Left ventricle myocardium superior (tissue), 1 donor: Measurements from ENCODE around the gene NKX2-8. TPM values are rescaled to one million over a fixed set of nuclear protein-coding genes. Genes with fewer than 3 reads are reported as not detected.

Source experiments
- ATAC-seq: fragments of 200-7000 bp; cut with Tn5 transposase; one replicate; pipeline ENCODE4 v1.9.1; 2020; ENCODE audit warnings: mild to moderate bottlenecking, moderate library complexity
- DNase-seq: peaks from one replicate; pipeline ENCODE4 v3.0.0-alpha.2; 2020
- intact Hi-C: fragments of 100-400 bp; cut with micrococcal nuclease; formaldehyde crosslinking; loops from one replicate; pipeline ENCODE4 v1.11.0; 2022
- long read RNA-seq: library from polyadenylated mRNA; unstranded; transcript quantifications from one replicate; pipeline ENCODE4 v2.0.0, GENCODE V29; 2021
- total RNA-seq: library from RNA; stranded (reverse); fragmentation: NEBNext Ultra II Directional; extraction: Animal tissue kit (Norgen Biotek cat#: 25700); gene quantifications from one replicate; pipeline ENCODE4 v1.2.1, GENCODE V29; 2021
- donor health status: DM: no; HTN: yes; CAD: no; lungs with severe emphysema.

NKX2-8 gene
- not detected for total RNA-seq
- long read RNA-seq, result 0 reads

DNA sequence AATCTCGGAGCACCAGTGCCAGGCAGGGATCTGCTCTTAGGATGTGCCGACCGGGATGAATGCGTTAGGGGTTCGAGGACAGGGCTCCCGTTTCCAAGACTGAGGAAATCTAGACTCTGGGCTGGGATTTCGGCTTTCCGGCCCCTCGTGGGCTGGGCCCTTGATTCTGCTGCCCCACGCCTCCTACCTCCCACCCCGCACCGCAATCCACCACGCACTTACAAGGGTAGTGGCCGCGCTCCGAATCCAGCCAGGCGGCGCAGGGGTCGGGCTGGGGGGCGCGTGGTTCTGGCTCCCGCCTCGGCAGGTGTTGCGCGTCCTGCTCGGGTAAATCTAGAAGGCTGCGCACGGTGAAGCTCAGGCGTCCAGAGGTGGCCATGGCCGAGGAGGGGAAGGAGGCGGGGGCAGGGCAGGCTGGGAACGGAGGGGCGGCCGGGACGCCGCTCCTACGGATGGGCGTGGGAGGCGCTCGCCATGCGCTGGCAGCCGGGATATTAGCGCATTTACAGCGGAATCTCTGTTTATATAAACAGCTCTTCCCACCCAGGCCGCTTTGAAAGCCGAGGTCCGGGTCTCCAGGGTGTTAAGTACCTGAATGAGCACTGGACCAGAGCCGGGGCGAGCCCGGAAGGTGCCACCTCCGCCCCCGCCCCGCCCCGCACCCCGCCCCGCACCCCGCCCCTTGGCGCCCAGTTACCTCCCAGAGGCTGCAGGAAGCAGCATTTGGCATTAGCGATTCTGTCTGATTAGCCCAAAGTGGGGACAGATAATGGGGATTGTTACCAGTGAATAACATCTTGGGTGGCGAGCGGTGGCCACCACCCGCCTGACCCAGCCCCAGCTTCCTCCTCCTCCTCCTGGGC is at the start of gene NKX2-8:
NKX2-8 (minus strand) TSS at position 604 of the 863 bp plus-strand sequence; CDS start at position 379, 225 bp downstream.
- intact Hi-C loops, result no loop called here
- no peak for DNase-seq
- ATAC-seq, result no peak

DNA sequence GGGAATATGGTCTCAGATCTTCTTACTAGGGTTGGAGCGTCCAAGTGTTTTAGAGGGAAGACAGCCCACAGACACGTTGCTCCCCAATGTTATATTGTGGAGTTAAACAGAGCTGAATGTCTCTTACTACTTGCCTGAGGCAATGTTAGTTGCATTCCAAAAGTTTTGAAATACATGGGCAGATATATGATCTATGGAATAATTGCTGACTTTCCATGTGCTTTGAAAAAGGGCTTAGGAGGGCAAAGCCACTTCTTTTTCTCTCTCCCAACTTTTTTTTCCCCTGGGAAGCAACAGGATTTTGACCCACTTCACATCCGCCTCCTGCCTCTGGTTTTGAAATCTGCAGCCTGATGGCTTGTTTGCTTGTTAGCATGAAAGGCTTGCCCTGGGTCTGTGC is 45.6 kb upstream of the NKX2-8 start:
- DNase-seq (no peak), ATAC-seq (no peak)
- intact Hi-C loops, result no loop called here

DNA sequence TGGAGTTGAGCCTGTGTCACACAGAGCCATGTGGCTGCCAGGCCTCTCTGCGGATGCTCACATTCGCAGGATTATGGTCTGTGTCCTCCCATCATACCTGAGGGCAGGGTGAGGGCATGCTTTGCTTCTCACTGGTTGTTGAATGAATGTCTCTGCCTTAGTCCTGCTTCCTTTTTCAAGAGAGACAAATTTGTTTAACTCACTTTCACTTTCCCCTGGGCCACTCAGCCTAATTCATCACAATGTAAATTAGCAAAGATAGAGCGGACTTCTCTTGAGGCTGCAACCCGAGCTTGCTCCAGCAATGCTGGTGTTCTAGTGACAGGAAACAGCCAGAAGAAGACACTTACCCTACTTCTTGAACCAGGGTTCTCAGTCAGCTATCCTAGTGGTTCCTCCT is 43.7 kb upstream of the NKX2-8 start:
- no peak for DNase-seq
- ATAC-seq, result no peak
- intact Hi-C loops, result no loop called here

DNA sequence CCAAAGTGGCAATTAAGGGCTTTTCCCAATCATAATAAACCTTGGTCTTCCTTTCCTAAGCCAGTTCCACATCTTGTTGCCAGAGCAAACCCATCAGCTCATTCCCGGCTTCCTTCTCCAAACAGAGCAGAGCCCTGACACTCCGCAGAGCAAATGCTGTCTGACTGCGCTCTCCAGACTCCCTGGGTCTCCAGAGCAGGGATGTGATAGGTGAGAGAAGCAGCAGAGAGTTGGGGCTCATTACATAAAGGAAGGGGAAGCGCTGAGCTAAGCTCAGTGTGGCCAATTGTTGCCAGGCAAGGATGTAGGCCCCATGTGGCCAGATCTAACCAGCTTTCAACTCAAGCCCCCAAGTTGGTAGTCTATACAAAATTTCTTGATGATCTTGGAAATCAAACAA is 43.0 kb upstream of the NKX2-8 start:
- intact Hi-C loops, result no loop called here

DNA sequence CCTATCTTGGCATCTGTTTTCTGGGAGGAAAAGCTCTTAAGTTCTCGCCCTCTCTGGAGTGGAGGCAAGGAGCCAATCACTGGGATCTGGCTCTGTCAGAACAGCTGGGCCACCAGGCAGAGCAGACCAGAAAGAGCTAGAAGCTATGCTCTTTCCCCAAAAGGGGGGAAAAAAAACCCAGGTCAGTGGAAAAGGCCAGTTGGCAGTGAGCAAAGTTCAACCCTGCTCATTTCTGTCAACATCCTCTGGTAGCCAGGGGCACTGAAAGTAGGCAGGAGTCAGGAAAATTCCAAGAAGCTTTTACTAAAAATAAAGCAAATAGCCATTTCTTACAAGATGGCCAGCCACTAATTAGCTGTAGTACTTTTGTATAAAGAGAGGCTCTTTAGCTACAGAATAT is 42.6 kb upstream of the NKX2-8 start:
- intact Hi-C loops, result no loop called here
- ATAC-seq, result no peak
- no peak for DNase-seq

More for the DNA sequence above, 43.0 kb upstream of the NKX2-8 start:
- DNase-seq, result no peak
- ATAC-seq, result no peak

DNA sequence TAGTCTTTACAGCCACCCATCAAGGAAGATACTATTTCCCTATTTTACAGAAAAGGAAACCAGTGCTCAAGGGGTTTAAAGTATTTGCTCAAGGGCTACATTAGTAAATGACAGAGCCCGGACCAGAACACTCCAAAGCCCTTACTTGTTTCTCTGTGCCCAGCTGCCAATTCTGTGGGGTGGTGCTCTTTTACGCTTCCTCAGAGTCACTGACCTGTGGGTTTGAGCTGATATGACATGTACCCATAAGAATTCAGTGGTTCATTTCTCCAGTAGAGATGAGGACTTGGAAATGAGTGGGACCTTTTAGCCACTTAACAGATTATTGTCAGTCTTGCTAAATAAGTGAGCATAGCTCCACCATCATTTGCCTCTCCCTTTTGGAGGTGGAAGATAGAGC is 37.4 kb upstream of the NKX2-8 start:
- intact Hi-C loops, result no loop called here
- ATAC-seq, result no peak

DNA sequence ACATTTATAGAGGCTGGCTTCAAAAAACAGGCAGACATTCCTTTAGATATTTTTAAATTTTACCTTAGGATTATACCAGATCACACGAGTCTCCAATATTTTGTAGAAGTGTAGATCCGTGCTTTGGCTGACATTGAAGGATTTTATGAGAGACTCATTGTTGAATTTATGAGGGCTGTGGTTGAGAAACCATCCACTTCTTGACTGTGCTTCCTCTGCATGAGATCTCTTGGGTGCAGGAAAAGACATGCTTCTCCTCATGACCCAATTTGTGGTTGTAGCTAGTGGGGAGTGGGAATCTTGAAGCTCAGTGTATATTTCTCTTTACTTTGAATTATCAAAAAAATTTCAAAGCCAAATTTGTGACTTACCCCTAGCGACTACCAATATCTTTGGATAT is 36.7 kb upstream of the NKX2-8 start:
- DNase-seq, result no peak
- intact Hi-C loops, result no loop called here
- ATAC-seq, result no peak

More for the DNA sequence above, 37.4 kb upstream of the NKX2-8 start:
- DNase-seq, result no peak

DNA sequence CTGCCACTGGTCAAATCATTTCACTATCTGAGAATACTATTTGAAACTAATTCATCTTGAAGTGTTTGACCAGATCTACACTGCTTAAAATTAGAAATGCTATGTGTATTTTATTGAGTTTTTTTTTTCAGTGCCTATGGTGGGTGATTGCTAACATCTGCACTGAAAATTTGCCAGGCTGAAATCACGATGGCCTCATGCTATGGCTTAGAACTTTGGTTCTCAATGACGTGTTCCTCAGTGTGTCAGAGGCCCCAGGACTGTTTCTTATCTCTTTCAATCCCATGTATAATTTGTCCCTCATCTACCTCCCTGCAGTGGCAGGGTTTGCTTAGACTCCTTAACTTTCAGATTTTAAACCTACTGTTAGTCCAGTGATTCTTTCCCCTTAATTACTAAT is 36.2 kb upstream of the NKX2-8 start:
- ATAC-seq (no peak), DNase-seq (no peak)
- intact Hi-C loops, result no loop called here

DNA sequence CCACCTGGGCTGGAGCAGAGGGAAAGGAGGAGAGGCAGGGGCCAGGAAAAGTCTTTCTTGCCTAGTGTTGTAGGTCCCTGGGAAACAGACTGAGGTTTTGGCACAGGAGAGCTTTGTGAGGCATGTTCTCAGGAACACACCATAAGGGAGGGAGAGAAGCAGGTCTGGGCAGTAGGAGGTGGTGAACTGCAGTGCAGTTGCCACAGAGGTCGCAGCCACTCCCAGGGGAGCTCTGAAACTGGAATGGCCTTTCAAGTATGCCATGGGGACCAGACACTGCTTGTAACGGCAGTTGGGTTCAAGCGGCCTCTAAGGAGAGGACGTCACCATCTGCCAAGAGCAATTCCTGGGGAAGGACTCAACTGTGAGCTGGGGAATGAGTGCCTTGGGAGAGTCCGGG is 35.4 kb upstream of the NKX2-8 start:
- ATAC-seq (no peak), DNase-seq (no peak)
- intact Hi-C loops, result no loop called here

DNA sequence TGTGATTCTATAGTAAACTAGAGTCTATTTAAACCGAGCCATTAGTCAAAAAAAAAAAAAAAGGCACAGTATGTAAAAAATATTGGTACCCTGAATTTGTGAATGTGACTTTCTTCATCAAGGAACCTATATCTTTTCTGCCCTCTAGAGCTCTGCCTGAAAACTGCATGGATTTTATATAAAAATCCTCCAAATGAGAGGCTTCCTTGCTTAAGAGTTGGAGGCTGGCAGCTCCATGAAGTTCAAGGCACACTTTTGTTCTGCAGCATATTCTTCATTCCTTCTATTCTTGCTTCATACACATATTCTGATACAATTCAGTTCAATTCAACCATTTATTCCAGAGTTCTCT is 23.1 kb upstream of the NKX2-8 start:
- no peak for ATAC-seq
- DNase-seq, result no peak
- intact Hi-C loops, result no loop called here

DNA sequence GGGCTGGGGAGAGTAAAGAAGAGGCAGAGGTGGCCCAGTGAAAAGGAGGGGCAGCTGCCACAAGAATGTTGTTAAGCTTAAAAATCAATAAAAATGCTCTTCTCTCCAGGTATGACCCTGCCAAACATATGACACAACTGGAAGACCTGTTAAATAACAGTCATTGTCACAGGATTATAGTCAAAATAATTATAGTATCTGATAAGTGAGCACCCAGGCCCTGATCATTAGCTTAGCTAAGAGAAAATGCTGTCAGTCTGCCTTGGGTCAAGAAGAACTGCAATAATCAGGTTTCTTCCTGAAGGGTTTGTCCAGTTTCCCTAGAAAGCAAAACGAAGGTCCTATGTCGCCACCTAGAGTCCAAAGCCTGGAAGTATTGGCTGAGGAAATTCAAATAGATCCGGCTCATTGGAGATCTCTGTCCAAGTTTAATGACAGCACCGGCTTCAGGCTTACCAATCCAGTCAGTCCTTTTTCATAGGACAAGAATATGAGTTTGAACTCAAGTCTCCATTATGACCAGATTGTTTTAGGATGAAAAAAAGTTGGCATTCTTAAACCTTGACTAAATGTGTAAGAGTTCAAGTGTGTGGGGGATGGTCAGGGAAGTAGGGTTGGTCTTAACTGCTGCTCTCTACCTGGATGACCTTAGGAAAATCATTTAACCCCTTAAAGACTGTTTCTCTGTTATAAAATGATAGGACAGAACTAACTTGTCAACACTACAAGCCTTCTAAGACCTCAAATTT is 22.5 kb upstream of the NKX2-8 start:
- ATAC-seq (peak; percentile 30), DNase-seq (no peak)
- intact Hi-C loops, result no loop called here

DNA sequence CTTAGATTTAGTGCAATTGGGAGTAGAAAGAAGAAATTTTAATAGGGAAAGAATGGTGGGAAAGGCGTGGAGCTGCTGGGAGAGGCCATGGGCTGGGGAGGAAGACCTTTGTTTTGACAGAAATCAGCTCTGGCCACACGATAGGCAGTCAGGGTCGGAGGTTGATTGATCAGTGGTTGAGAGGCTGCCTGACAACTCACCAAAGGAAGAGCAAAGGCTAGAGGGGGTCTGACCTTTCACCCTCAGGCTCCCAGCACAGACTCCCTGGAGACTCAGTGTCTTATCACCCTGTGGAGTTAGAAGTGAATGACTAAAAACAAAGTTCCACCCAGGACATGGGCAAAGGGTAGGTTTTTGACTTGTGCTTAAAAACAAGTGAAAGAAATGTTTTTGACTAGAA is 18.0 kb upstream of the NKX2-8 start:
- DNase-seq, result no peak
- intact Hi-C loops, result no loop called here
- no peak for ATAC-seq

DNA sequence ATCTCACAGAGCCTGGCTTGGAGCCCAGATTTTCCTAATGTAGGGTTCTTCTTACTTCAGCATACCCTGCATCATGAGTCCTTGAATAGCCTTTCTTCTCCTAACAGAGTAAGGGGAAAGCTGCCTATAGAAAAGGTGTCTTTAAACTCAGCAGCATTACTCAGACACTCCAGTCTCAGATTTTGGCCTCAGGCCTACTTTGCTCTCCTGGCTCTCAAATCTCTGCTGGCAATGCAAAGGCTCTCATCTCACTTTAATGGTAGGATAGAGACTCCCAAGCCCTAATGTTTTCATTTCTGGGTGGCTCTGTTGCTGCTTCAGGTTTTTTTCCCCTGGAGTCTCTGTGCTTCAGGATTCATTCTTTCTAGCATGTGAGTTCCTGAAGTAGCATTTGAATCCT is 9.1 kb upstream of the NKX2-8 start:
- DNase-seq (no peak), ATAC-seq (no peak)
- intact Hi-C loops, result no loop called here

DNA sequence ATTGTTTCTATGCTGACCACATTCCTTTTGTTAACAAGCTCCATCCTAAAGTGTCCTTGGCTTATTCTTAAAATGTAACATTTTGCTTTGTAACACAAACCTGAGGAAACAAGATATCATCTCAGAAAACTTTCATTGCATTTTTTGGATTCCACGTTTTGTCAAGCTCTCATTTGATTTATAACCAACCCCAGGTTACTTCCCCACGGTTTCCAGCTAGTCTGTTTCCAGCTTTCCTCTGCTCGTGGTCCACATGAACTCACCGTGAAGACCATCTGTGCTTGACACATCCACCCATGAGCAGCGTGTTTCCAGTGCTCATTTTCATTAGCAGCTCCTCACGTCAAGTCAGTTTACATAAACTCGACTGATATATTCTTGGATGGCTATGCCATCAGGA is 6.4 kb upstream of the NKX2-8 start:
- DNase-seq (no peak), ATAC-seq (no peak)
- intact Hi-C loops, result no loop called here

DNA sequence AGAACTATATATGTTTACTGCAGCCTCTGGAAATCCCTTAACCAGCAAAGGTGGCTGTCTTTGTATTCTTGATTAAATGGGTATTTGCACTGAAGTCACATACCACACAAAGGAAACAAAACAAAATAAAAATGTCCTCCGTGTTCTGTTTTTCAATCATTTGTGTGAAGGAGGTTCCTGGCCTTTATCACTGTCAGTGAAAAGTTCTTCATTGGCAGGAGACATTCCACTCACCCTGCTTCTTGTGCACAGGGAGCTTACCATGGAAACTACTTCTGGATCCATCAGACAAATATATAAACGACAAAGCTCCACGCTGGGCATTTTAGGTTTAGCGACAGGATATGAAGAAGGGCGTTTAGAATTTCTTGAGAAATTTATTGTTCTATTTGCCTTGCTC is 5.7 kb upstream of the NKX2-8 start:
- DNase-seq (no peak), ATAC-seq (no peak)
- intact Hi-C loops, result no loop called here

DNA sequence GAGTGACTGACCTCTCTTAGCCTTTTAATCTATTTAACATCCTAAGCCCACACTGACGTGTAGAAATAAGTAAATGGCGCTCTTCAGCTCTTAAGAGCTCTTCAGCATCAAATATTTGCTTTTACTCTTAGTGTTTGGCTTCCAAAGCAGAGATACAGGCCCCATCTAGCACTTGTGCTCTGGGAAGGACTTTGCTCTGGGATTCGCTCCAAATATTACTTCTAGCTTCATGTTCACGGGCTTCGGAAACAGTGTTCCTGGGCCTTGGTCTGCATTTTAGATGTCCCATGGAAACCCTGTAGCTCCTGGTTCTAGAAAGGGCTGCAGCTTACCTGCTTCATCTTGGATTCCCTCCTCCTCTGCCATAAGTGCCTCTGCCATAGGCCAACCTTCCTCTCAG is 2.7 kb upstream of the NKX2-8 start:
- intact Hi-C loops, result no loop called here
- DNase-seq (no peak), ATAC-seq (no peak)

DNA sequence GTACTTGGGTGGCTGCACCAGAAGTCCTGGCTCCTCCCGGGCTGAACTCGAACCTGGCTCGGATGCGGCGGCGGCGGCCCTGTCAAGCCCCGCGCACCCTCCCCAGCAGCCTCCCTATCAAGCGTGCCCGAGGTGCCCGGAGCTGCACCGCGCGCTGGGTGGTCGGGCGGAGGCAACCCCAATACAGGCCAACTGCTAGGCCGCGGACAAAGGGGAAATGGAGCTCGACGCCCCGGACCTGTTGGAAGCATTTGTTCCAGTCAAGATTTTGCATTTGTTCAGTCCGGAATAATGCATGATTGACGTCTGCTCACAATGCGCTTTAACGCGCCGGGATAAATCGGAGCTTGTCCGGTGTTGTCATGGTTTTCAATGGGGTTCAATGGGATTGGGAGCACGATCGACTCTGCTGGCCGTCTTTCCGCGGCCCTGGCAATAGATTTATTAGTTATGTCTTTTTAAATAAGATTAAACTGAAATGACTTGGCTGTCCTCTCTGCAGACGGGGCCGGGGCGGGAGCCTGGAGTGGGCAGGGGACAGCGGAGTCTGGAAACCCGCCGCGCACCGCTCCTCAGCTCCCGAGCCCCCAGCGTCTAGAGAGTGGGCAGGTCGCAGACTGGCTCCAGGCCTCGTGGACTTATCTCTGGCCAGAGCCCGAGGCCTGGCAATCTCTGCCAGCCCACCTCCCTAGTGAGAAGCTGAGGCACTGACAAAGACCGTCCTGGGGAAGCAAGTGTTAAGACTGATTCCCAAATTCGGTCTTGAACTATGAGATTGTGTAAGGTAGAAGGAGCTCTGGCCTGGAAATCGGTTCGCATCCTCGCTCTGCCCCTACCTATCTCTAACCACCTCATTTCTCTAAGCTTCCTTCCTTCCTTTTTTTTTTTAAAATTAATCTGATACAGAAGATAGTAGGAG is 1.7 kb upstream of the NKX2-8 start:
- no peak for DNase-seq
- no peak for ATAC-seq
- intact Hi-C loops, result no loop called here

DNA sequence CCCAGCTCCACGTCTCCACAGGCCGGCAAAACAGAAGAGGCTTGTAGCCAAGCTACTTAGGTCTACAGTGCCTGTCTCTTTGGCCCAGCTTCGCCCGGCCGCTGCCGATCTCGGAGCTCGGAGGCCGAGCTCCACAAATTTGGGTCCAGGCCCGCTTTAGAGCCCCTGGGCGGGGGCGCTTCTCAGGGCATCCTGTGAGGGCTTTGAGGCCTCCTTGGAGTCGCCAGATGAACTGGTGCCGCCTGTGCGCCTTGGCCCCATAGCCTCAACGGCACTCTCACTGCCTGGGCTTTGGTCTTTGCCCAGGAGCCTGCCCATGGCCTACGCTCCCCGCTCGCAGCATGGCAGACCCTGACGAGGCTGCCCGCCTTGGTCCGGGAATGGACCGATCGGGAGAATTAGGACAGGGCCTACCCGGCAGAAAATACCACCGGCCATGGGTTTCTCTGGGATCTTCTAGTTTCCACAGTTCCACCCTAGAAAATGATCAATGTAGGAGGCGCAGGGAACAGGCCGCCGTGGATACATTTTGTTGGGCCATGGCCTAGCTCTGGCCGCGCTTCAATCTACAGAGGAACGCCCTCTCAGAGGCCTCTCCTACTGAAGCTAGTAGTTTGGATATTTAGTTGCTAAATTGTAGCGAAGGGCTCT is 953 bp upstream of the NKX2-8 start:
- intact Hi-C loops, result no loop called here
- ATAC-seq, result no peak
- no peak for DNase-seq

DNA sequence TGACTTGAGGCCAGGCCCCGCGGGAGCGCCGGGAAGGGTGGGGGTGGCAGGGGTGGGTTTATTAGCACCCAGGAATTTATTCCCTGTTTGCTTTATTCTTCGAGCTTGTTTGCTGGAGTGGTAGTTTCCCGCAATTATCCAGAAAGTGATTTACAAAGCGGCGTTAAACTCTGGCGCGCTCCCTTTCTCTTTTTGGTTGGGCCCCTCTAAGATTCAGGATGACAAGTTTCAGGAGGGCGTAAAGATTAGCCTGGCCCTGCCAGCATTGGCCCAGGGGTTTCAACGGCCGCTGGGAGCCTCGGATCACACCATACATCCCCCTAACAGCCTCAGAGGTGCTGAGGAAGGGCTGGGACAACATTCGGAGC is 444 bp upstream of the NKX2-8 start:
- no peak for DNase-seq
- intact Hi-C loops, result no loop called here
- ATAC-seq, result no peak
